B cell (primary cell): ENCODE measurements around the gene SLC9A3.

Experiments
- CTCF ChIP-seq: fragments of 200-600 bp; IDR thresholded peaks from one replicate; pipeline ENCODE4 v1.8.0; 2022; ENCODE audit warnings: antibody characterized with exemption, mild to moderate bottlenecking
- EZH2 ChIP-seq: IDR thresholded peaks from 2 replicates; pipeline ENCODE4 v1.6.1; 2012; ENCODE audit warnings: borderline replicate concordance, low read depth, mild to moderate bottlenecking, moderate library complexity, low read length; ENCODE audit not compliant: insufficient read depth, poor library complexity, severe bottlenecking

GRCh38 chr5:478982-479535 is 45.2 kb downstream of the SLC9A3 start:
- TF ChIP-seq CTCF: no peak
- no peak for TF ChIP-seq EZH2
